A673 (cell line): ENCODE measurements around the gene LRRC37A3. TPM values are rescaled to one million over a fixed set of nuclear protein-coding genes. Genes with fewer than 3 reads are reported as not detected.

Source experiments
- BruUV-seq: library from RNA; stranded (reverse); fragments of 400-500 nt; replicated peaks from 2 replicates; lab custom pipeline; 2021; lab: Mats Ljungman, UMichigan
- CTCF ChIA-PET: fragments of 300-600 bp; sonication (Branson Sonifier 250); formaldehyde crosslinking; loops from one replicate; lab custom pipeline; 2022; ENCODE audit warnings: antibody characterized with exemption; lab: Charles Lee
- POLR2A ChIA-PET: fragments of 300-600 bp; sonication (Branson Sonifier 250); formaldehyde crosslinking; loops from one replicate; lab custom pipeline; 2022; ENCODE audit warnings: antibody characterized with exemption; ENCODE audit not compliant: low non-redundant PET; lab: Charles Lee
- DNase-seq: peaks from one replicate; pipeline ENCODE4 v3.0.0-alpha.2; 2015; ENCODE audit warnings: low spot score
- H3K27ac ChIP-seq: fragments of 200-600 bp; sonication (generic); 2 replicates; pipeline ENCODE4 v1.5.1; 2016; ENCODE audit warnings: mixed run types, low read depth, mild to moderate bottlenecking, mixed read lengths, antibody characterized with exemption, low read length; ENCODE audit not compliant: poor library complexity, severe bottlenecking
- H3K27me3 ChIP-seq: fragments of 200-600 bp; sonication (generic); replicated peaks from 2 replicates; pipeline ENCODE4 v1.6.1; 2017; ENCODE audit warnings: mixed run types, low read depth, mild to moderate bottlenecking, mixed read lengths, antibody characterized with exemption, low read length; ENCODE audit not compliant: insufficient read depth, poor library complexity
- H3K36me3 ChIP-seq: fragments of 200-600 bp; sonication (generic); 2 replicates; pipeline ENCODE4 v1.6.1; 2016; ENCODE audit warnings: mixed run types, mild to moderate bottlenecking, mixed read lengths, antibody characterized with exemption, low read length; ENCODE audit not compliant: insufficient read depth, poor library complexity, severe bottlenecking
- H3K4me1 ChIP-seq: fragments of 200-600 bp; sonication (generic); 2 replicates; pipeline ENCODE4 v1.6.1; 2017; ENCODE audit warnings: mixed run types, mild to moderate bottlenecking, mixed read lengths, antibody characterized with exemption, low read length; ENCODE audit not compliant: insufficient read depth, poor library complexity, severe bottlenecking
- H3K4me3 ChIP-seq: fragments of 200-600 bp; sonication (generic); 2 replicates; pipeline ENCODE4 v1.5.1; 2016; ENCODE audit warnings: low read depth, mixed run types, mild to moderate bottlenecking, mixed read lengths, low read length; ENCODE audit not compliant: poor library complexity, severe bottlenecking
- H3K9me3 ChIP-seq: fragments of 200-600 bp; sonication (generic); 2 replicates; pipeline ENCODE4 v1.6.1; 2016; ENCODE audit warnings: mixed run types, low read depth, mild to moderate bottlenecking, mixed read lengths, antibody characterized with exemption, low read length; ENCODE audit not compliant: poor library complexity, severe bottlenecking
- CTCF ChIP-seq: fragments of 300-800, 200-600 bp; sonication (generic); conservative IDR thresholded peaks from 2 replicates; pipeline ENCODE4 v1.5.1; 2017; ENCODE audit warnings: low read depth, mild to moderate bottlenecking, antibody characterized with exemption, low read length, moderate library complexity, mixed read lengths
- EZH2 ChIP-seq: fragments of 200-600 bp; sonication (generic); IDR thresholded peaks from 2 replicates; pipeline ENCODE4 v1.6.1; 2017; ENCODE audit warnings: borderline replicate concordance, low read depth, mild to moderate bottlenecking, mixed read lengths, antibody characterized with exemption, low read length; ENCODE audit not compliant: poor library complexity, severe bottlenecking
- intact Hi-C: fragments of 100-400 bp; cut with micrococcal nuclease; formaldehyde crosslinking; loops from one replicate; pipeline ENCODE4 v1.10.0; 2022; ENCODE audit not compliant: unreplicated experiment
- total RNA-seq: library from RNA; stranded (reverse); gene quantifications from 2 replicates; pipeline ENCODE4 v1.2.3, GENCODE V29; 2021

Gene LRRC37A3
- total RNA-seq, 1 experiment from 2014 or later: 17.6 TPM

- intact Hi-C loops: no loop called here
- no TSS peak for BruUV-seq
- H3K9me3 ChIP-seq: no peaks in the 10 kb centered on the region
- no peaks in the 10 kb centered on the region for H3K4me1 ChIP-seq
- no peaks in the 10 kb centered on the region for H3K27me3 ChIP-seq
- CTCF ChIA-PET: interaction anchor here (0.6 kb wide), 1 partner anchor 256 kb away, joined by 3 read pairs; no protein-coding TSS in a partner anchor
- no peaks in the 10 kb centered on the region for H3K36me3 ChIP-seq
- POLR2A ChIA-PET: interaction anchor here (0.6 kb wide), 2 partner anchors 22 to 153 kb away, joined by 3 to 5 read pairs; no protein-coding TSS in a partner anchor
- DNase-seq: no peak
- no peak overlapping the region for H3K27ac ChIP-seq
- no peak overlapping the region for H3K4me3 ChIP-seq
- no peak for TF ChIP-seq CTCF
- TF ChIP-seq EZH2: no peak
These were observed 22.5 kb upstream of the LRRC37A3 start for GRCh38 chr17:64941761-64942160.

GRCh38 chr17:64941045-64941444, 21.8 kb upstream of the LRRC37A3 start:
- BruUV-seq: no TSS peak
- Histone ChIP-seq H3K27me3 (no peaks in the 10 kb centered on the region), H3K36me3 (no peaks in the 10 kb centered on the region), H3K9me3 (no peaks in the 10 kb centered on the region), H3K4me1 (no peaks in the 10 kb centered on the region), H3K27ac (no peak overlapping the region), H3K4me3 (no peak overlapping the region)
- intact Hi-C loops: no loop called here
- no peak for DNase-seq
- ChIA-PET POLR2A (interaction anchor here (0.6 kb wide), 2 partner anchors 21 to 152 kb away, joined by 3 to 5 read pairs; no protein-coding TSS in a partner anchor), CTCF (no interaction called here)
- no peak for TF ChIP-seq CTCF
- TF ChIP-seq EZH2: no peak

- no peak for DNase-seq
- no peak for TF ChIP-seq EZH2
- no peak for TF ChIP-seq CTCF
- Histone ChIP-seq H3K4me3 (no peak overlapping the region), H3K9me3 (no peaks in the 10 kb centered on the region), H3K27me3 (no peaks in the 10 kb centered on the region), H3K4me1 (no peaks in the 10 kb centered on the region), H3K36me3 (no peaks in the 10 kb centered on the region), H3K27ac (no peak overlapping the region)
- intact Hi-C loops: no loop called here
- no TSS peak for BruUV-seq
- ChIA-PET POLR2A (no interaction called here), CTCF (no interaction called here)
These were observed 20.8 kb upstream of the LRRC37A3 start for GRCh38 chr17:64940055-64940454.
